ENCODE measurements around the gene IL17RA. TPM values are rescaled to one million over a fixed set of nuclear protein-coding genes. Genes with fewer than 3 reads are reported as not detected.

The IL17RA gene
- total RNA-seq, 1 donor: 6.2 TPM

DNA sequence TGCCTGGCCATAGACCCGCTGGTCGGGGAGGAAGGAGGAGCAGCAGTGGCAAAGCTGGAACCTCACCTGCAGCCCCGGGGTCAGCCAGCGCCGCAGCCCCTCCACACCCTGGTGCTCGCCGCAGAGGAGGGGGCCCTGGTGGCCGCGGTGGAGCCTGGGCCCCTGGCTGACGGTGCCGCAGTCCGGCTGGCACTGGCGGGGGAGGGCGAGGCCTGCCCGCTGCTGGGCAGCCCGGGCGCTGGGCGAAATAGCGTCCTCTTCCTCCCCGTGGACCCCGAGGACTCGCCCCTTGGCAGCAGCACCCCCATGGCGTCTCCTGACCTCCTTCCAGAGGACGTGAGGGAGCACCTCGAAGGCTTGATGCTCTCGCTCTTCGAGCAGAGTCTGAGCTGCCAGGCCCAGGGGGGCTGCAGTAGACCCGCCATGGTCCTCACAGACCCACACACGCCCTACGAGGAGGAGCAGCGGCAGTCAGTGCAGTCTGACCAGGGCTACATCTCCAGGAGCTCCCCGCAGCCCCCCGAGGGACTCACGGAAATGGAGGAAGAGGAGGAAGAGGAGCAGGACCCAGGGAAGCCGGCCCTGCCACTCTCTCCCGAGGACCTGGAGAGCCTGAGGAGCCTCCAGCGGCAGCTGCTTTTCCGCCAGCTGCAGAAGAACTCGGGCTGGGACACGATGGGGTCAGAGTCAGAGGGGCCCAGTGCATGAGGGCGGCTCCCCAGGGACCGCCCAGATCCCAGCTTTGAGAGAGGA is 24.5 kb downstream of the IL17RA start:
- H3K79me2 ChIP-seq (ENCODE audit: insufficient read depth, low read length): no peaks in the 10 kb centered on the region
- H3K27ac ChIP-seq (ENCODE audit: low read depth, low read length): no peak overlapping the region
- H2AFZ ChIP-seq (ENCODE audit: low read length): no peak overlapping the region
- no peaks in the 10 kb centered on the region for H3K27me3 ChIP-seq (ENCODE audit: insufficient read depth, low read length)
- TF ChIP-seq, protein P1, sequence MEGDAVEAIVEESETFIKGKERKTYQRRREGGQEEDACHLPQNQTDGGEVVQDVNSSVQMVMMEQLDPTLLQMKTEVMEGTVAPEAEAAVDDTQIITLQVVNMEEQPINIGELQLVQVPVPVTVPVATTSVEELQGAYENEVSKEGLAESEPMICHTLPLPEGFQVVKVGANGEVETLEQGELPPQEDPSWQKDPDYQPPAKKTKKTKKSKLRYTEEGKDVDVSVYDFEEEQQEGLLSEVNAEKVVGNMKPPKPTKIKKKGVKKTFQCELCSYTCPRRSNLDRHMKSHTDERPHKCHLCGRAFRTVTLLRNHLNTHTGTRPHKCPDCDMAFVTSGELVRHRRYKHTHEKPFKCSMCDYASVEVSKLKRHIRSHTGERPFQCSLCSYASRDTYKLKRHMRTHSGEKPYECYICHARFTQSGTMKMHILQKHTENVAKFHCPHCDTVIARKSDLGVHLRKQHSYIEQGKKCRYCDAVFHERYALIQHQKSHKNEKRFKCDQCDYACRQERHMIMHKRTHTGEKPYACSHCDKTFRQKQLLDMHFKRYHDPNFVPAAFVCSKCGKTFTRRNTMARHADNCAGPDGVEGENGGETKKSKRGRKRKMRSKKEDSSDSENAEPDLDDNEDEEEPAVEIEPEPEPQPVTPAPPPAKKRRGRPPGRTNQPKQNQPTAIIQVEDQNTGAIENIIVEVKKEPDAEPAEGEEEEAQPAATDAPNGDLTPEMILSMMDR (IDR thresholded peaks at IDR 0.05; ENCODE audit: extremely low read depth, low read depth, low read length): no peak
- peak; percentile 39 for DNase-seq (ENCODE audit: insufficient read length, low spot score, missing footprints)
- H3K4me3 ChIP-seq (ENCODE audit: insufficient read depth, low read length): no peak overlapping the region
- no peaks in the 10 kb centered on the region for H3K4me1 ChIP-seq (ENCODE audit: insufficient read depth, low read length)
- H3K4me2 ChIP-seq (ENCODE audit: insufficient read depth, low read length): no peak overlapping the region
- no peaks in the 10 kb centered on the region for H3K9me3 ChIP-seq (ENCODE audit: low read depth, low read length)
- peaks cover 2% of the 10 kb centered on the region for H3K36me3 ChIP-seq (ENCODE audit: insufficient read depth, low read length)
- H4K20me1 ChIP-seq (ENCODE audit: insufficient read depth, low read length): peaks cover 4% of the 10 kb centered on the region

DNA sequence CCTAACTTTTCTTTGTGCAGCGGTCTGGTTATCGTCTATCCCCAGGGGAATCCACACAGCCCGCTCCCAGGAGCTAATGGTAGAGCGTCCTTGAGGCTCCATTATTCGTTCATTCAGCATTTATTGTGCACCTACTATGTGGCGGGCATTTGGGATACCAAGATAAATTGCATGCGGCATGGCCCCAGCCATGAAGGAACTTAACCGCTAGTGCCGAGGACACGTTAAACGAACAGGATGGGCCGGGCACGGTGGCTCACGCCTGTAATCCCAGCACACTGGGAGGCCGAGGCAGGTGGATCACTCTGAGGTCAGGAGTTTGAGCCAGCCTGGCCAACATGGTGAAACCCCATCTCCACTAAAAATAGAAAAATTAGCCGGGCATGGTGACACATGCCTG is 25.2 kb downstream of the IL17RA start:
- Histone ChIP-seq H3K9me3 (ENCODE audit: low read depth, low read length) (no peaks in the 10 kb centered on the region), H3K4me2 (ENCODE audit: insufficient read depth, low read length) (no peak overlapping the region), H4K20me1 (ENCODE audit: insufficient read depth, low read length) (peaks cover 4% of the 10 kb centered on the region), H3K36me3 (ENCODE audit: insufficient read depth, low read length) (peaks cover 2% of the 10 kb centered on the region), H3K27ac (ENCODE audit: low read depth, low read length) (no peak overlapping the region), H2AFZ (ENCODE audit: low read length) (no peak overlapping the region), H3K4me3 (ENCODE audit: insufficient read depth, low read length) (no peak overlapping the region), H3K79me2 (ENCODE audit: insufficient read depth, low read length) (no peaks in the 10 kb centered on the region), H3K27me3 (ENCODE audit: insufficient read depth, low read length) (no peaks in the 10 kb centered on the region), H3K4me1 (ENCODE audit: insufficient read depth, low read length) (no peaks in the 10 kb centered on the region)
- DNase-seq (ENCODE audit: insufficient read length, low spot score, missing footprints): no peak
- TF ChIP-seq, protein P1 (IDR thresholded peaks at IDR 0.05; ENCODE audit: extremely low read depth, low read depth, low read length): no peak

DNA sequence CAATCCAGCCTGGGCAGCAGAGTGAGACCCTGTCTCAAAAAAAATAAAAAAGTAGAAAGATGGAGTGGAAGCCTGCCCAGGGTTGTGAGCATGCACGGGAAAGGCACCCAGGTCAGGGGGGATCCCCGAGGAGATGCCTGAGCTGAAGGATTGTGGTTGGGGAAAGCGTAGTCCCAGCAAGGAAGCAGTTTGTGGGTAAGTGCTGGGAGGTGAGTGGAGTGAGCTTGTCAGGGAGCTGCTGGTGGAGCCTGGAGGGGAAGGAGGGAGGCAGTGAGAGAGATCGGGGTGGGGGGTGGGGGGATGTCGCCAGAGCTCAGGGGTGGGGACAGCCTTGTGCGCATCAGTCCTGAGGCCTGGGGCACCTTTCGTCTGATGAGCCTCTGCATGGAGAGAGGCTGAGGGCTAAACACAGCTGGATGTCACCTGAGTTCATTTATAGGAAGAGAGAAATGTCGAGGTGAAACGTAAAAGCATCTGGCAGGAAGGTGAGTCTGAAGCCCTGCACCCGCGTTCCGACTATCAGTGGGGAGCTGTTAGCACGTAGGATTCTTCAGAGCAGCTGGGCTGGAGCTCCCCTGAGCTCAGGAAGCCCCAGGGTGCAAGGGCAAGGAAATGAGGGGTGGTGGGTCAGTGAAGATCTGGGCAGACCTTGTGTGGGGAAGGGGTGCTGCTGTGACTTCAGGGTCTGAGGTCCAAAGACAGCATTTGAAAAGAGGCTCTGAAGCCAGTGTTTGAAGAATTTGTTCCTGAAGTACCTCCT is 26.2 kb downstream of the IL17RA start:
- H3K27me3 ChIP-seq (ENCODE audit: insufficient read depth, low read length): no peaks in the 10 kb centered on the region
- no peaks in the 10 kb centered on the region for H3K79me2 ChIP-seq (ENCODE audit: insufficient read depth, low read length)
- no peak overlapping the region for H3K4me2 ChIP-seq (ENCODE audit: insufficient read depth, low read length)
- H3K9me3 ChIP-seq (ENCODE audit: low read depth, low read length): no peaks in the 10 kb centered on the region
- H3K4me3 ChIP-seq (ENCODE audit: insufficient read depth, low read length): no peak overlapping the region
- peaks cover 4% of the 10 kb centered on the region for H4K20me1 ChIP-seq (ENCODE audit: insufficient read depth, low read length)
- H3K4me1 ChIP-seq (ENCODE audit: insufficient read depth, low read length): no peaks in the 10 kb centered on the region
- no peak overlapping the region for H3K27ac ChIP-seq (ENCODE audit: low read depth, low read length)
- TF ChIP-seq, protein P1 (IDR thresholded peaks at IDR 0.05; ENCODE audit: extremely low read depth, low read depth, low read length): no peak
- DNase-seq (ENCODE audit: insufficient read length, low spot score, missing footprints): peak; percentile 58
- H3K36me3 ChIP-seq (ENCODE audit: insufficient read depth, low read length): no peaks in the 10 kb centered on the region
- no peak overlapping the region for H2AFZ ChIP-seq (ENCODE audit: low read length)

DNA sequence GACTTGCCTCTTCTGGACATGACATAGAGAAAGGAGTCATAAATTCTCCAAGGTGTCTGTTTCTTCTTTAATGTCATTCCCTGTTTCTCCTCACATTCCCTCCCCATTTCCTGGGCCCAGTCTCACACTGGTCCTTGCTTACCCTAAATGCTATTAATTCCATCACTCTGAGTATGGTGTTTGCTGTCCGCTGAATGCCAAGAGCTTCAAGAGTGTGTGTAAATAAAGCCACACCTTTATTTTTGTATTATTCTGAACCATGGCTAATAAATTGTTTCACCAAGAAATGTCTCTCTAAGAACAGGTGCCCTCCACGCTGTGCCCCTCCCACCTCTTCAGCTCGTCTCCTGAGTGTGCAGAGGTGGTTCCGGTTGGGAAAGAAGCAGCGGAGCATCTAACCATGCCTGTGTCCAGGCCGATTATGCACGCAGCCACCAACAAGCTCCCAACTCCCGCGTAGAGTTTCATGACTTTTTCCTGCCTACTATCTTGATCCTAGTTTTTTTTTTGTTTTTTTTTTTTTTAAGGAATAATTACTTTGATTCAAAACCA is 27.8 kb downstream of the IL17RA start:
- peaks cover 4% of the 10 kb centered on the region for H4K20me1 ChIP-seq (ENCODE audit: insufficient read depth, low read length)
- no peak overlapping the region for H3K27ac ChIP-seq (ENCODE audit: low read depth, low read length)
- TF ChIP-seq, protein P1 (IDR thresholded peaks at IDR 0.05; ENCODE audit: extremely low read depth, low read depth, low read length): no peak

More for the DNA sequence above, 27.8 kb downstream of the IL17RA start:
- Histone ChIP-seq H3K27me3 (ENCODE audit: insufficient read depth, low read length) (peaks cover 4% of the 10 kb centered on the region), H3K4me2 (ENCODE audit: insufficient read depth, low read length) (no peak overlapping the region), H3K4me3 (ENCODE audit: insufficient read depth, low read length) (no peak overlapping the region), H3K79me2 (ENCODE audit: insufficient read depth, low read length) (no peaks in the 10 kb centered on the region), H3K9me3 (ENCODE audit: low read depth, low read length) (no peaks in the 10 kb centered on the region), H3K36me3 (ENCODE audit: insufficient read depth, low read length) (no peaks in the 10 kb centered on the region), H3K4me1 (ENCODE audit: insufficient read depth, low read length) (no peaks in the 10 kb centered on the region), H2AFZ (ENCODE audit: low read length) (no peak overlapping the region)
- peak; percentile 49 for DNase-seq (ENCODE audit: insufficient read length, low spot score, missing footprints)

Measured in osteoblast (primary cell).